Fibroblast of villous mesenchyme (primary cell): ENCODE measurements around the gene PRKAG3. TPM values are rescaled to one million over a fixed set of nuclear protein-coding genes. Genes with fewer than 3 reads are reported as not detected.
A peak's percentile ranks its signal among the peaks of the same experiment; 100 is the strongest.

Experiments
- DNase-seq: peaks from one replicate; pipeline ENCODE4 v3.0.0-alpha.2; 2010; ENCODE audit warnings: low read depth
- H3K4me3 ChIP-seq: 2 replicates; pipeline ENCODE4 v1.5.1; 2011; ENCODE audit warnings: low read depth, mild to moderate bottlenecking, low read length
- total RNA-seq: library from RNA; depleted of rRNA; stranded (reverse); fragments of >200 nt; gene quantifications from 2 replicates; pipeline ENCODE4 v1.2.3, GENCODE V29; 2012
- TF ChIP-seq, protein P1 (sequence below): IDR thresholded peaks from 2 replicates; pipeline ENCODE4 v1.5.1; 2012; ENCODE audit warnings: low read depth, mild to moderate bottlenecking, low read length; ENCODE audit not compliant: insufficient read depth

The PRKAG3 gene
- total RNA-seq, 1 donor, result not detected

GRCh38 chr2:218799990-218800389, 31.6 kb downstream of the PRKAG3 start:
- peak; percentile 64 for DNase-seq
- TF ChIP-seq, protein P1, sequence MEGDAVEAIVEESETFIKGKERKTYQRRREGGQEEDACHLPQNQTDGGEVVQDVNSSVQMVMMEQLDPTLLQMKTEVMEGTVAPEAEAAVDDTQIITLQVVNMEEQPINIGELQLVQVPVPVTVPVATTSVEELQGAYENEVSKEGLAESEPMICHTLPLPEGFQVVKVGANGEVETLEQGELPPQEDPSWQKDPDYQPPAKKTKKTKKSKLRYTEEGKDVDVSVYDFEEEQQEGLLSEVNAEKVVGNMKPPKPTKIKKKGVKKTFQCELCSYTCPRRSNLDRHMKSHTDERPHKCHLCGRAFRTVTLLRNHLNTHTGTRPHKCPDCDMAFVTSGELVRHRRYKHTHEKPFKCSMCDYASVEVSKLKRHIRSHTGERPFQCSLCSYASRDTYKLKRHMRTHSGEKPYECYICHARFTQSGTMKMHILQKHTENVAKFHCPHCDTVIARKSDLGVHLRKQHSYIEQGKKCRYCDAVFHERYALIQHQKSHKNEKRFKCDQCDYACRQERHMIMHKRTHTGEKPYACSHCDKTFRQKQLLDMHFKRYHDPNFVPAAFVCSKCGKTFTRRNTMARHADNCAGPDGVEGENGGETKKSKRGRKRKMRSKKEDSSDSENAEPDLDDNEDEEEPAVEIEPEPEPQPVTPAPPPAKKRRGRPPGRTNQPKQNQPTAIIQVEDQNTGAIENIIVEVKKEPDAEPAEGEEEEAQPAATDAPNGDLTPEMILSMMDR, result no peak
- H3K4me3 ChIP-seq, result no peak overlapping the region

DNA sequence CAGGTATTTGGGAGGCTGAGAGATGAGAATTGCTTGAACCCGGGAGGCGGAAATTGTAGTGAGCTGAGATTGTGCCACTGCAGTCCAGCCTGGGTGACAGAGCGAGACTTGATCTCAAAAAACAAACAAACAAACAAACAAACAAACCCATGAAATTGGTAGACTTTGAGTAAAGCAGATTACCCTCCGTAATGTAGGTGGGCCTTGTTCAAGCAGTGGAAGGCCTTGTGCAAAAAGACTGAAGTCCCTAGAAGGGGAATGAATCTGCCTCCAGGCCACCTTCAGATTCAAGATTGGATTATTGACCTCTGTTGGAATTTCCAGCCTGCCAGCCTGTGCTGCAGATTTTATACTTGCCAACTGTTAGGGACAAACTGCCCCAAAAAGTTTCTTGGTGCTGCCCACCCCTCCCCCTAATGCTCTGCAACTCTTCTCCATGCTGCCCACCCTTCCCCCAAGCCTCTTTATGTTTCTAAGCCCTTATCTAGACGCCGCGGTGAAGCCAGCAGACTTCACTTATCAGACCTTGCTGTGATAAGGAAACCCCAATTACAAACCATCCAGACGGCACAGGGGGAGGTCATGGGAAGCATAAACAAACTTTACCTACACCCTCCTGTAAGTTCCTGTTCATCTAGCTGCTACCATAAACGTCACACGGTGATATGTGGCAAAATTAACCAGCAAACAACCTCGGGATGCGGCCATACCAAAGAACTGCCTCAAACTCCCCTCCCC, 32.7 kb downstream of the PRKAG3 start:
- DNase-seq, result peak; percentile 94
- TF ChIP-seq, protein P1, result no peak
- no peak overlapping the region for H3K4me3 ChIP-seq

GRCh38 chr2:218796691-218797090, 34.9 kb downstream of the PRKAG3 start:
- DNase-seq, result no peak
- TF ChIP-seq, protein P1, result no peak
- H3K4me3 ChIP-seq, result no peak overlapping the region

DNA sequence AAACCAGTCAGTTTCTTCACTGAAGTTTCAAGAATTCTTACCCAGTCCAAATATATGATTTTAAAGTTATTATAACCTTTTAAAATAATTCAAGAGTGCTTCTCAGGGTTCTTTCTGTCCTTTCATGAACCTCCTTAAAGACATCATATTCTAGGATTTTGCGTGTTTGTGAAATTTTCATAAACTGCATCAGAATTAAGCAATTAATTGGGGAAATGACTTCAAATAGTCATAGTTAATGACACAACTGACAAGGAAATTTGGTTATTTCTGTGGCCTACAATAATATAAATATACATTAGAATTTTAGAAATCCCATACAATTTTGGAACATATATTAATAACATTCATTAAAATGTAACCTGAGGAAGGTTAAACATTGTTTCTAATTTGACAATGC, 39.2 kb downstream of the PRKAG3 start:
- DNase-seq, result no peak
- TF ChIP-seq, protein P1, result no peak
- H3K4me3 ChIP-seq, result no peak overlapping the region

DNA sequence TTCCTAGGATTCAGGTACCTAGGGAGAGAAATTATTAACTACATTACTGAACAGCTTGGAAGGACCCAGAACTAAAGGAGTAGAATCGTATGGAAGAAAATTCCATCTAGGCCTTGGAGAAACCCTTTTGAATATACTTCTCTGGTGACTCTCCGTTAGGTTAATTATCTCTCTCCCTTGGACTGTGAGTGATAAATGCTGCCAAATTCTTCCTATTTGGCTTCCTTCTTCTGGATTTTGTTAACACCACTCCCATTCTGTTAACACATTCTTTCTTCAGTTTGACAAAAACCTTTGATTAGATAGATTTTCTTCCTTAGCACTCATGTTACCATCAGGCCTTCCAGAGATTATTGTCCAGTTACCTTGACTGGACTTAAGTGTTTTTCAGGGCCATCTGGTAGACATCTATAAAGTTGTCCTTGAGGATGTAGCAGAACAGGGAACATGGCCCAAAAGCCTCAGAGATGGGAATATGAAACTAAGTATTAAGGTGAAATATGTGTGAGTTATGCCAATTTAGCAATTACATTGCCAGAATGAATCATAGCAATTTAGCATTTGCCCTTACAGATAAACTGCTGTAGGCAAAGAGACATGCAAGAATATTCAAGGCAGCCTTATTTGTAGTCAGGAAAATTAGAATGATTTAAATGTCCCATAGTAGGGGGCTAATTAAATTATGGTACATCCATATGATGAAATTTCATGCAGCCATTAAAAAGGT, 42.9 kb downstream of the PRKAG3 start:
- DNase-seq, result no peak
- no peak overlapping the region for H3K4me3 ChIP-seq
- TF ChIP-seq, protein P1, result no peak

DNA sequence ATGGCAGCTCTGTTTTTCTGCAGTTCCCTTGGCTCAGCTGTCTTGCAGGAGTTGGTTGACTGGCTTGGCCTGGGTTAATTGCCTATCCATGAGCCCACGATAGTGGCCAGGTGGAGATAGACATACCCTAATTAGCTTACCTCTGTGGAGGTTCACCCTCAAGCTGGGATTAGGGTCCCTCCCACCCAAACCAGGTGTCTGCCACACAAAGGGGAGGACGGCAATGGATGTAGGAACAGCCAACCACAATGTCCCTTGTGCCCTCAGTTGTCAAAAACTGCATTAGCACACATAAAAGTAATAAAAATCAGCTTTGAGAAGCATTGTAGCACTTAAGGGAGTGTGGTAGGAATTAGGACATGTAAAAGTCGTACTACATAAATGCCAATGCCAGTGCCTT, 45.5 kb downstream of the PRKAG3 start:
- no peak for DNase-seq
- TF ChIP-seq, protein P1, result no peak
- no peak overlapping the region for H3K4me3 ChIP-seq
